Keratinocyte (primary cell): ENCODE measurements around the gene CD34. TPM values are rescaled to one million over a fixed set of nuclear protein-coding genes. Genes with fewer than 3 reads are reported as not detected.

Experiments used
- DNase-seq: peaks from one replicate; pipeline ENCODE4 v3.0.0-alpha.2; 2011; ENCODE audit warnings: low read depth, missing footprints, low spot score
- FAIRE-seq: peaks from 2 replicates; lab custom pipeline; 2011; peaks lifted over from hg19 to GRCh38; lab: Jason Lieb, UNC
- H2AFZ ChIP-seq: 2 replicates; pipeline ENCODE4 v1.6.0; 2012; ENCODE audit warnings: low read length, control low read depth, inconsistent platforms; ENCODE audit not compliant: control insufficient read depth
- H3K27ac ChIP-seq: 2 replicates; pipeline ENCODE4 v1.5.1; 2011; ENCODE audit warnings: low read length; ENCODE audit not compliant: control insufficient read depth, insufficient read depth
- H3K27me3 ChIP-seq: 3 replicates; pipeline ENCODE4 v1.6.0; 2011; ENCODE audit warnings: low read length; ENCODE audit not compliant: control insufficient read depth, insufficient read depth; ENCODE audit errors: extremely low read depth
- H3K36me3 ChIP-seq, 2 experiments: 2 replicates in 1 of 2; 3 replicates in 1 of 2; pipeline ENCODE4 v1.5.1; 2011; ENCODE audit warnings: low read length in 2 of 2, mild to moderate bottlenecking in 1 of 2; ENCODE audit not compliant: control insufficient read depth in 2 of 2, insufficient read depth in 2 of 2; ENCODE audit errors: extremely low read depth in 1 of 2
- H3K4me1 ChIP-seq: 3 replicates; pipeline ENCODE4 v1.5.1; 2011; ENCODE audit warnings: low read length; ENCODE audit not compliant: control insufficient read depth, insufficient read depth; ENCODE audit errors: extremely low read depth
- H3K4me2 ChIP-seq: 3 replicates; pipeline ENCODE4 v1.6.0; 2011; ENCODE audit warnings: low read depth, low read length; ENCODE audit not compliant: control insufficient read depth, insufficient read depth; ENCODE audit errors: extremely low read depth
- H3K4me3 ChIP-seq, 3 experiments: fragments of 200-600 bp in 1 of 3; sonication (generic) in 1 of 3; 2 replicates in 2 of 3; 3 replicates in 1 of 3; pipeline ENCODE4 v1.5.1; 2011 to 2016; ENCODE audit warnings: low read length in 3 of 3, mild to moderate bottlenecking in 3 of 3, control low read depth in 2 of 3, inconsistent platforms in 1 of 3, low read depth in 1 of 3, mixed read lengths in 1 of 3, mixed run types in 1 of 3, moderate library complexity in 1 of 3; ENCODE audit not compliant: control insufficient read depth in 2 of 3, insufficient read depth in 2 of 3; ENCODE audit errors: extremely low read depth in 1 of 3
- H3K79me2 ChIP-seq: 2 replicates; pipeline ENCODE4 v1.6.0; 2012; ENCODE audit warnings: low read length; ENCODE audit not compliant: control insufficient read depth, insufficient read depth
- H3K9ac ChIP-seq: 3 replicates; pipeline ENCODE4 v1.6.0; 2011; ENCODE audit warnings: low read length; ENCODE audit not compliant: control insufficient read depth, insufficient read depth; ENCODE audit errors: extremely low read depth
- H3K9me1 ChIP-seq: 3 replicates; pipeline ENCODE4 v1.6.0; 2011; ENCODE audit warnings: low read length; ENCODE audit not compliant: control insufficient read depth, insufficient read depth; ENCODE audit errors: extremely low read depth
- H3K9me3 ChIP-seq: 2 replicates; pipeline ENCODE4 v1.5.1; 2012; ENCODE audit warnings: low read depth, low read length; ENCODE audit not compliant: control insufficient read depth
- H4K20me1 ChIP-seq: 3 replicates; pipeline ENCODE4 v1.6.0; 2011; ENCODE audit warnings: low read length; ENCODE audit not compliant: control insufficient read depth, insufficient read depth; ENCODE audit errors: extremely low read depth
- CTCF ChIP-seq, 3 experiments: IDR thresholded peaks in 1 of 3; conservative IDR thresholded peaks in 1 of 3; optimal IDR thresholded peaks in 1 of 3; 2 replicates in 2 of 3; 3 replicates in 1 of 3; pipeline versions ENCODE3 to v1.5.1; 2011; ENCODE audit warnings: low read length in 3 of 3, mild to moderate bottlenecking in 3 of 3, moderate library complexity in 2 of 3, control low read depth in 1 of 3, inconsistent platforms in 1 of 3; ENCODE audit not compliant: insufficient read depth in 2 of 3; ENCODE audit errors: extremely low read depth in 1 of 3
- EZH2 ChIP-seq: IDR thresholded peaks from one replicate; pipeline ENCODE4 v1.6.1; 2012; ENCODE audit warnings: inconsistent platforms, mild to moderate bottlenecking, low read length, moderate library complexity
- dilution Hi-C: fragments of 300-500 bp; cut with MboI; formaldehyde crosslinking; loops from one replicate; pipeline ENCODE4 v1.7.0; 2020; ENCODE audit warnings: low sequenced_read_pairs; ENCODE audit not compliant: extremely low pct_ligation_motif_present
- polyA plus RNA-seq, 5 experiments: library from polyadenylated mRNA; depleted of rRNA in 3 of 5; stranded (reverse) in 3 of 5; stranded (forward) in 1 of 5; unstranded in 1 of 5; fragments of >200 nt; gene quantifications; 1 replicate in 1 of 5; 2 replicates in 3 of 5; 3 replicates in 1 of 5; pipeline versions ENCODE4 v1.2.1 to v1.2.3, GENCODE V29; 2011 to 2012; ENCODE audit warnings: missing spikeins in 2 of 5, low read depth in 1 of 5, low replicate concordance in 1 of 5

Gene CD34
- polyA plus RNA-seq, 1 donor (not counting 4 experiments of a cell fraction or from before 2014, with no cell fraction given), result 0.03 TPM

GRCh38 chr1:207901041-207901653, 9.8 kb downstream of the CD34 start:
- Histone ChIP-seq H3K9me3 (no peaks in the 10 kb centered on the region), H3K4me3 (no peak overlapping the region), H3K36me3 (no peaks in the 10 kb centered on the region), H3K4me2 (no peak overlapping the region), H3K4me1 (no peaks in the 10 kb centered on the region), H2AFZ (no peak overlapping the region), H3K9me1 (no peaks in the 10 kb centered on the region), H3K79me2 (no peaks in the 10 kb centered on the region), H3K9ac (no peak overlapping the region), H4K20me1 (no peaks in the 10 kb centered on the region), H3K27ac (no peak overlapping the region), H3K27me3 (no peaks in the 10 kb centered on the region)
- TF ChIP-seq CTCF (optimal IDR thresholded peaks at IDR 0.05 in 1 of 3, IDR thresholded peaks at IDR 0.05 in 1 of 3, conservative IDR thresholded peaks at IDR 0.05 in 1 of 3; ENCODE audit: extremely low read depth in 1 of 3, insufficient read depth in 2 of 3, low read length in 3 of 3) (no peak), EZH2 (no peak)
- dilution Hi-C loops, result no loop called here
- DNase-seq (no peak), FAIRE-seq (no peak)

GRCh38 chr1:207898836-207899235, 12.1 kb downstream of the CD34 start:
- Histone ChIP-seq H3K79me2 (no peaks in the 10 kb centered on the region), H2AFZ (no peak overlapping the region), H4K20me1 (no peaks in the 10 kb centered on the region), H3K36me3 (no peaks in the 10 kb centered on the region), H3K27me3 (no peaks in the 10 kb centered on the region), H3K4me2 (no peak overlapping the region), H3K4me1 (no peaks in the 10 kb centered on the region), H3K27ac (no peak overlapping the region), H3K9me3 (no peaks in the 10 kb centered on the region), H3K9ac (no peak overlapping the region), H3K4me3 (no peak overlapping the region), H3K9me1 (no peaks in the 10 kb centered on the region)
- TF ChIP-seq CTCF (optimal IDR thresholded peaks at IDR 0.05 in 1 of 3, IDR thresholded peaks at IDR 0.05 in 1 of 3, conservative IDR thresholded peaks at IDR 0.05 in 1 of 3; ENCODE audit: extremely low read depth in 1 of 3, insufficient read depth in 2 of 3, low read length in 3 of 3) (no peak), EZH2 (no peak)
- dilution Hi-C loops, result no loop called here
- DNase-seq (no peak), FAIRE-seq (no peak)
